Measurements from ENCODE around the gene CTXN3.
"Not testable (repeated sequence)": the region's sequence is repeated elsewhere in the genome, so short reads cannot be mapped to it uniquely, and the experiment has no call there.

The CTXN3 gene

DNA sequence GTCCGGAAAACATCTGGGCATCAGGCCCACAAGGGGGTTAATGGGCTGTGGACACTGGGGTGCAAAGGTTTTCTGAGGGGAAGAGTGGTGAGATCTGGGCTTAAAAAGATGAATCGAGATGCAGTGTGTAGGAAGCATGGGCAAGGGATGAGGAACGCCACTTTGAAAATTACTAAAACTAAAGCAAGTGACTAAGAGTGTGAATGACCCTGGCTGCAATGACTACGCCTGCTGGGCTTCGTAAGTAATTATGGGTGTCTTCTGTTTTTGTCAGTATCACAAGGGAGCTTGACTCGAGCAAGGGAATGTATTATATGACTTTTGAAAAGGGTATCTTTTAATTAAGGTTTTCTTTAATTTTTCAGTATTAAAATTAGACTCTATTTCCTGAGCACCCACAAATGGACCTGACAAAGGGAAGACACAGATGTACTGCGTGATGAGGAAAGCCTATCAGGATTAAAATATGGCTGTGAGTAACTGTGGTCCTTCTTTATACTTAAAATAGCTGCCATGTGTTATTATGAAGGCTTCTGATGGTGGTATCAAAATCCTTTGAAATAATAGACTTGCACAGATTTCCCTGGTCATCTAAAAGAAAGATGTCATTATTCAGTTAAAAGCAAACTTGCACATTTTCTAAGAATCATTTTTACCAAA is 4.2 kb downstream of the CTXN3 start:
- no peak for DNase-seq

DNA sequence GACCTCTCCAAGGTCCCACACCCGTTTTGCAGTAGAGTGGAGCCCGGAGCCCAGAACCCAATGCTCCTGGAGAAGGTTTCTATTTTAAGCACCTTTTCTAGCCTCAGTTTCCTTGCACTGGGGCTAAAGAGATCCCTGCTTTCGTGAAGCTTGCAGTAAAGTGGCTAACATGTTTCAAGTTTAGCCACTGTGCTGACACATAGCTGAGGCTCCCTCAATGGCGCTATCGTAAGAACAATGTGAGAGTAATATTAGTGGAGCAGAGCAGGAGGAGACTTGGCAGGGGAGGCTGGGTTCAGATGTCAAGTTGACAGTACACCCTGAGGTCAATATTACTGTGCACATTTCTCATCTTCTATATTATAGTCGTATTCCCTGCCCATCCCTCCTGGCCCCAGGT is 7.9 kb downstream of the CTXN3 start:
- no peak for DNase-seq

- no peak for DNase-seq
Observed at GRCh38 chr5:127660047-127660733, 11.3 kb downstream of the CTXN3 start.

GRCh38 chr5:127664093-127664492 is 15.2 kb downstream of the CTXN3 start:
- no peak for DNase-seq

DNA sequence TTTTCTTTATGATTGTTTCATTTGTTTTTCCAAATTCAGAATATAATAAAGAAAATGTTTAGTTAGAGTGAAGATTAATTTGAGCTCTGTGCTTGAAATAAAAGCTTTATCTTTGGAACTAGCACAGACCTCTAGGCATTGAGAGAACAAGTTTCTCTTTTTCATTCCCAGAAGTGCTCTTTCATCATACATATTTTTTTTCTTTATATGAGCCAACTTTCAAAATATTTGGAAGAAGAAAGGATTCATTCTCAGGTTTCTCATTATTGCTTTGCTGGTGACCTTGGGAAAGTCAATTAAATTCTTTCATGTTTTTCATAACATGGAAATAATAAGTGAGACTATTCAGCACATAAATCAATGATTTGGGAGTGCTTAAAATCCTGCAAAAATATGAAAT is 16.8 kb downstream of the CTXN3 start:
- DNase-seq, result no peak

DNA sequence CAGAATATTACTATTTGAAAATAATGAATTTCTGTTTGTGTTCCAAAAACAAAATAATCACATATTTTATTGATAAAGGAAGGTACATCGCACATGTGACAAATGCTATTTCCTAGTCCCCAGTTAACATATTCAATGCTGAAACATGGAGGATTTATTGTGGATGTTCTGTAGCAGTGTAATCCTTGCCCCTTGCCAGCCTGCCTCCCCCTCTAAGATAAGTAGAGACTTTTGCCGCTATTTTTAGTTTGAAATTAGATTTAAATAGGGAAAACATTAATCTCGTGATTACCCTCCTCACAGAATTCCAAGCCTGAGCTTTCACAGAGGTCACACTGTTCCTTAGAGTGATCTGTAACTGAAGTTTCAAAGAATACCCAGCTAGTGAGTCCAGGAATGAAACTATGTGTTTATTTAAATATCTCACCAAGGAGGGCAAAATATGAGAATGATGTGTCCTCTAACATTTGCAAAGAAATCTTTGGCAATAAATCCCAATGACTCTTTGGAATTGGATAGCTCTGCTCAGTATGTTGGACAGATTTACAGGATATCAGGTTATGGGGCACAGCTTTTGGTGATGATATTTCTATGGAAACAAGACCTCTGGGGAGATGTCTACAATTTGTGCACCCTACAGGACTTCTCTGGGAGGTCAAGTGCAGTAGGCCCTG is 17.3 kb downstream of the CTXN3 start:
- no peak for DNase-seq

DNA sequence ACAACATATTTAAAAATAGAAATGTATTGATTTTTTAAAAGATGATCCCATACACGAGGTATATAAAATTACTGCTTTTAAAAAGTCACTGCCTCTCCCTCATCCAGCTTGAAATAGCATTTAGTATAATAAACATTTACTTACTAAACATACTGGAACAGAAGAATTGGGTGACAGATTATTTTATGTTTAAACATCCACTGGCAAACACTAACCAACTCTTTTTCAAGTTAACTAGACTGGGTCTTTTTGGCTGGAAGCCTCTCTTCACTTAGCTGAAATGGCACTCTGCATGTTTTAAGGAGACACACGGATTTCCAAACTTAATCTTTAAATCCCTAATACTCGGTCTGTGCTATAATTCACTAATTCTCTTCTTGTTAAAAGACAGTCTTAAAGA is 19.0 kb downstream of the CTXN3 start:
- no peak for DNase-seq

DNA sequence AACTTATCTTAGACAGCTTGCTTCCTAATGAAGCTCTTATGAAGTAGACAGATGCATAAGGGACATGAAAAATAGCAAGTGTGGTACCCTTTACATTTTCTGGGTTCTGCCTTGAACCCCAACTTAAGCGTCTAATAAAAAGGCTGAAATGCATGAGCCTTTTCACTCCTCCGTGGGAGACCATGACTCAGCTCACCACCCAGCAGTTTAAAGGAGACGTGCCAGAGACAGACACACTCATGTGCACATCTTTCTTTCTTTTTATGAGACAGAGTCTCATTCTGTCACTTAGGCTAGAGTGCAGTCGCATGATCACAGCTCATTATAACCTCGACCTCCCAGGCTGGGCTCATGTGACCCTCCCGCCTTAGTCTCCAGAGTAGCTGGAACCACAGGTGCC is 22.3 kb downstream of the CTXN3 start:
- DNase-seq, result no peak

DNA sequence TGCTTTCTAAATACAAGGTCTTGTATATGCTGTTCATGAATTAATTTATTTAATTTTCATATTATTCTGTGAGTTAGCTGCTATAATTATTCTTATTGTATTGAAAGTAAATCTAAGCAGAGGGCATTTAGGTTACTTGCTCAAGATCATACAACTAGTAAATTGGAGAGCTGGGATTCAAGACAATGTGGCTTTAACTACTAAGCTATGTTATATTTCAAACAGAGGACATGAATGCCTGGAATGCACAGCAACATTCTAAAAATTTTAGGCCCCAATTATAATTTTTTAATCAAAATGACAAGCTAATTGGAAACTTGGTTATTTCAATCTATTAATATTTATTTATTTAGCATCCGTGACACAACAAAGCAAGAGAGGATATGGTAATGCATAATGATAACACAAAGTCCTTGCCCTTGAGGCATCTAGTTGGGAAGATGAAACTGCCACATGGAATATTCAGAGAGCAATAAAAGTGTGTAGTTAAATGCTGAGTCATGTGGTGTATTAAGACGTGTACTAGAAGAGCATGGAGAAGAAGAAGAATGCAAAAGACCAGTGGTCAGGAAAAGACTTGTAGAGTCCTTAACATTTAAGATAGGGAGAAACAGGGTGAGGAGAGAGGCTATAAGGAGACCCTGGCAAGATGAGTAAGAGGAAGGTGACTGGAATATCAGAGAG is 24.4 kb downstream of the CTXN3 start:
- DNase-seq, result no peak

DNA sequence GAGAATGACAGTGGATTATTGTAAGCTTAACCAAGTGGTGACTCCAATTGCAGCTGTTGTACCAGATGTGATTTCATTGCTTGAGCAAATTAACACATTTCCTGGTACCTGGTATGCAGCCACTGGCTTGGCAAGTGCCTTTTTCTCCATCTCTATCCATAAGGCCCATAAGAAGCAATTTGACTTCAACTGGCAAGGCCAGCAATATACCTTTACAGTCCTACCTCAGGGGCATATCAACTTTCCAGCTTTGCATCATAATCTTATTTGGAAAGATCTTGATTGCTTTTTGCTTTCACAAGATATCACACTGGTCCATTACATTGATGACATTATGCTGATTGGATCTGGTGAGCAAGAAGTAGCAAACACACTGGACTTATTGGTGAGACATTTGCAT is 28.1 kb downstream of the CTXN3 start:
- DNase-seq, result not testable (repeated sequence)

GRCh38 chr5:127679691-127680330 is 30.9 kb downstream of the CTXN3 start:
- not testable (repeated sequence) for DNase-seq

DNA sequence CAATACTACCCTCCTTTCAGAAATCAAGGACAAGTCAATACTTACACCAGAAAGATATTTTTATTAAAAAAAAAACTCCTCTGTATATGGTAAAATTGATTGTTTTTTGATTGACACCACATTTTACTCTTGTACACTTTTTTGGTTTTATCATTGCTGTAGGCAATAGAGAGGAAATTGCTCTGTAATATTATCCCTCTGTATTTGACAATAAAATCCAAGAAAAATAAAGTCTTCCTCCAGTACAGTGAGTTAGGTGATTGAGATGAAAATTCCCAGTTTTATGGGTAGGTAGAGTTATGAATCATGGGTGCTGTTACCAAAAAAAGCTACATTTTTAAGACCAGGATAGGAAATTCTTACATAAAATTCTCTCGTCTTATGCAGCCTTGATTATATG is 31.7 kb downstream of the CTXN3 start:
- no peak for DNase-seq

- DNase-seq, result no peak
Observed at GRCh38 chr5:127683008-127683407, 34.1 kb downstream of the CTXN3 start.

GRCh38 chr5:127684726-127685467 is 36.0 kb downstream of the CTXN3 start:
- DNase-seq, result no peak

DNA sequence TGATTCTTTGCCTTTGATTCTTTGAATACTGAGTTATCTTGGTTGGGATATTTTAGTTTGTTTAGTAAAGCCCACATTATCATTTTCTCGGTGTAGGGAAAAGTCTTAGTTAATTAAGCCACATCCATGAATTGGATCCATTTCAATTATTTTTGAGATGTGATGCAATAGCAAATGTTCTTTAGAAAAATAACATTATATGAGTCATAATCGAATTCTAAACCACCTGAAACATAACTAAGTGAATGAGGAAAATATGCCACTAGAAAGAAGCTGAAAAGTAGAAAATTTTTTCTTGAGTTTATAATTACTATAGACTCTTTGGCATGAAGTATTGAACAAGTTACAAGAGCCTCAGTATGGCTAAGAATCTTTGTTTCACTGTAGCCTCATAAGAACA is 36.8 kb downstream of the CTXN3 start:
- no peak for DNase-seq

DNA sequence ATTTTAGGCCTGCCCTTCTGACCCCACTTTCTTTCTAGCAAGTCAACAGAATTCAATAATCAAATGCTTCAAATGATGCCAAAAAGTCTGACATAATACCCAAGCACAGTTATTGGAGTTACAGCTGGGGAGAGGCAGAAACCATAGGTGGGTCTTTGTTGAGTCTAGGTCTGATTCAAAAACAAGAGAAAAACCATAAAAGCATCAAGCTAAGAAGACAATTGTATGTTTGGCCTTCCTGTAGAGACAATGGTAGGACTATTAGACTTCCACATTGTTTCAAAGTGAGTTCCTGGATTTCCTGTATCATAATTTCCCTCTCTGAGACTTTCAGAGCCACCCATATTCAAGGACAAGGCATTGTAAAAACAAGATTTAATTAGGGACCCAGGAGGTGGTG is 37.5 kb downstream of the CTXN3 start:
- DNase-seq, result no peak

- DNase-seq, result no peak
Observed at GRCh38 chr5:127694518-127695171, 45.8 kb downstream of the CTXN3 start.

DNA sequence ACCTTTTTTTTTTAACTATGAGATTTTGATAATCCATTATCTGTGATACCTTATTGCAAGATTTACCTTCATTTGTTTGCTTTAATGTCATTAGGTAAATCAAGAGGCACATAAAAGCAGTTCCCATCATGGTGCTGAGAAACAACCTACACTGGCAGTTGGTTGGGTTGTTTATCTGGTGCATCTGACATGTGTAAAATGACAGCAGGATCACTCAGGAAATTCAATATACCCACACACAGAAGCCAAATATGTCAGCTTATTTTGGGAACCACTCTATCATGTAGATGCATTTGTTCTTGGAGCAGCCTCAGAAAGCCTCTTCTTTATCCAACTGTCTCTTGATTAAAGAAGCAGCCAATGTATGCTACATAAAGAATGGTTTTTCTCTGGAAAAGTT is 46.5 kb downstream of the CTXN3 start:
- no peak for DNase-seq

DNA sequence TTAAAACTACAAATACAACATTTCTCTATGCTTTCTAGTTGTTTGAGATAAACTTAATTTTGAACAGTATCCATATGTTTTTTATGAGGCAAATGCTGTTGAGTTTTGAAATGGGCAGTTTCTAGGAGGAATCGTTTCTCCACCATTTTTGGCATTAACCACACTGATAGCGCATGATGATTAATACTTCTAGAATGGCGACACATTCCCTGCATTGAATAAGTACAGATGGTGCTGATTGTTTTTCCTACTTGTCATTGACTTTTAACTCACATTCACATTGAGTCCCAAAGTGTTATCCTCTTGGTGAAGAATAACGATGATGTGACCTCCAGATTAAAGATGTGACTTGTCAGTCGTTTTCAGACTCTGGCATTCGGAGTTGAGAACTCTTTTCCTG is 47.8 kb downstream of the CTXN3 start:
- no peak for DNase-seq

- DNase-seq, result no peak
Observed at GRCh38 chr5:127697894-127698600, 49.2 kb downstream of the CTXN3 start.

DNA sequence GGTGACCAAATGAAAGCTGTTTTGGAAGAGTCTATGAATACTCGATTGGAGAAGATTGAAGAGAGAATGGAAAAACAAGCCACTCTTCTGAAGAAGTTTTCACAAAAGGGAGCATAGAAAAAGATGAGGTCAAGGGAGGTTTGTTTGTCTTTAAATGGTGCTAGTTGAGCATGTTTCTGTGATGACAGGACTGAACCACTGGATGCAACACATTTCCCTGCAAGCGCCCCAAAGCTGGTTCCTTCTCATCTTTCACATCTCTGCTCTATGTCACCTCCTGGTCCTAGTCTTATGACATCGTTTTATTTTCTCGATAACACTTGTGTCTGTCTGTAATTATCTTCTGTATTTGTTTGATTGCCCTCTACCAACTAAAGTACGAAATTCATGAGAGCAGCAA is 50.5 kb downstream of the CTXN3 start:
- DNase-seq, result no peak
